ENCODE data around the gene DDX17. TPM values are rescaled to one million over a fixed set of nuclear protein-coding genes. Genes with fewer than 3 reads are reported as not detected.

Gene DDX17
- total RNA-seq, 4 donors from 2014 or later: 315 to 696 (median 363) TPM

- Histone ChIP-seq H3K4me1 (no peaks in the 10 kb centered on the region), H3K36me3 (no peaks in the 10 kb centered on the region), H3K9me3 (no peaks in the 10 kb centered on the region), H3K4me3 (no peak overlapping the region), H3K27ac (no peak overlapping the region), H3K27me3 (peaks cover 10% of the 10 kb centered on the region)
- WGBS: 94% methylated on average over 6 of the region's 9 CpGs
- TF ChIP-seq POLR2A (IDR thresholded peaks at IDR 0.05) (no peak), EP300 (IDR thresholded peaks at IDR 0.05) (no peak), POLR2AphosphoS5 (IDR thresholded peaks at IDR 0.05) (no peak)
- TF ChIP-seq, protein P1, sequence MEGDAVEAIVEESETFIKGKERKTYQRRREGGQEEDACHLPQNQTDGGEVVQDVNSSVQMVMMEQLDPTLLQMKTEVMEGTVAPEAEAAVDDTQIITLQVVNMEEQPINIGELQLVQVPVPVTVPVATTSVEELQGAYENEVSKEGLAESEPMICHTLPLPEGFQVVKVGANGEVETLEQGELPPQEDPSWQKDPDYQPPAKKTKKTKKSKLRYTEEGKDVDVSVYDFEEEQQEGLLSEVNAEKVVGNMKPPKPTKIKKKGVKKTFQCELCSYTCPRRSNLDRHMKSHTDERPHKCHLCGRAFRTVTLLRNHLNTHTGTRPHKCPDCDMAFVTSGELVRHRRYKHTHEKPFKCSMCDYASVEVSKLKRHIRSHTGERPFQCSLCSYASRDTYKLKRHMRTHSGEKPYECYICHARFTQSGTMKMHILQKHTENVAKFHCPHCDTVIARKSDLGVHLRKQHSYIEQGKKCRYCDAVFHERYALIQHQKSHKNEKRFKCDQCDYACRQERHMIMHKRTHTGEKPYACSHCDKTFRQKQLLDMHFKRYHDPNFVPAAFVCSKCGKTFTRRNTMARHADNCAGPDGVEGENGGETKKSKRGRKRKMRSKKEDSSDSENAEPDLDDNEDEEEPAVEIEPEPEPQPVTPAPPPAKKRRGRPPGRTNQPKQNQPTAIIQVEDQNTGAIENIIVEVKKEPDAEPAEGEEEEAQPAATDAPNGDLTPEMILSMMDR (IDR thresholded peaks at IDR 0.05): no peak
- DNase-seq (ENCODE audit: low spot score in 2 of 2): no peak
Measured at GRCh38 chr22:38437416-38437815, 68.7 kb downstream of the DDX17 start.

DNA sequence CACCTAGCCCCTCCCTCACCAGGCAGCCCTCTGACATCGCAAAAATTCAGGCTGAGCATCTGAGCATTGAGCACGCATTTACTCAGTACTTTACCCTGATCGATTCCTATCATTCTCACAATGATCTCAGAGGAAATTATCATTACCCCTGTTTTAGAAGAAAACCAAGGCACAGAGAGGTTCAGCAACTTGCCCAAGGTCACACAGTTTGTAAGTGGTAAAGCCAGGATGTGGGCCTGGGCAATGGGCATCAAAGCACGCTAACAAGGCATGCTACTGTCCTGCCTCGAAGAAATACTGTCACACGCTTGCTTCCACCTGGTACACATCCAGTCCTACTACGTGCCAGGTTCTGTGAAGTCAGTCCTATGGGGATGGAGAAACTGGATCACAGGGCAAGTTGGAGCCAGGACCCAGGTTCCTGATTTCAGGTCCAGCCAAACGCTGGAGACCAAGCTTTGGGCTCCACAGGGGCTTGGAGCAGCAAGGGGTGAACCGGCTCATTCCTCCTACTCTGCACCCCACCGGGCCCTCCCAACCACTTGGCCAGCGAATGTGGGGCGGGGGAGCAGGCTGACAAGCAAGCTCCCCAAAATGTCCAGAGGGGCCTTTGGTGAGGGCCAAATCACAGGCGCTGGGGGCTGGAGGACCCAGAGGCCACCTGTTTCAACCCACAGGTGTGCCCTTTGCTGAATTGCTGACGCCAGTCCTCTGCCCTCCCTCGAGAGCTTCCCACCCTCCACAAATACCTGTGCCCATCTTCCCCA lies 69.3 kb downstream of the DDX17 start:
- TF ChIP-seq EP300 (IDR thresholded peaks at IDR 0.05): no peak
- TF ChIP-seq, protein P1 (IDR thresholded peaks at IDR 0.05): no peak
- TF ChIP-seq POLR2A (IDR thresholded peaks at IDR 0.05): no peak
- TF ChIP-seq POLR2AphosphoS5 (IDR thresholded peaks at IDR 0.05): no peak
- 94% methylated on average over 7 of the region's 15 CpGs for WGBS
- Histone ChIP-seq H3K36me3 (no peaks in the 10 kb centered on the region), H3K27ac (no peak overlapping the region), H3K9me3 (no peaks in the 10 kb centered on the region), H3K4me1 (no peaks in the 10 kb centered on the region), H3K27me3 (peaks cover 10% of the 10 kb centered on the region), H3K4me3 (no peak overlapping the region)
- DNase-seq (ENCODE audit: low spot score in 2 of 2): no peak

DNA sequence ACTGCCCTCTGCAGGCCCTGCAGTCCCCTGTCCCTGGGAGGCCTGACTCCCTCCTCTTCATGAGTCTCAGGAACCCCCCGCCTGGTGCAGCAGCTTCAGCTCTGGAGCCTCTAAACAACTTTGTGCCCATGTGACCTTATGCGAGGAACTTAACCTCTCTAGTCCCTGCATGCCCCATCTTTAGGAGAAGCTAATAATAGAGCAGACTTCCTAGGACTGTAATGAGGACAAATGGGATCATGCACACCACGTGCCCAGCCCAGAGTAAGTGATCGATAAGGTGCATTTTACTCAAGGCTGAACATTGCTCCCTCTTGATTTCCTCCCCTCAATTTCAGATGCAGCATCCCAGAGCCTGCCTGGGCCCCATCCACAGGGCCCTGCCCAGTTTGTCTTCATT lies 70.1 kb downstream of the DDX17 start:
- 60% methylated on average over 2 of the region's 4 CpGs for WGBS
- H3K4me1 ChIP-seq: no peaks in the 10 kb centered on the region

GRCh38 chr22:38435010-38435409 lies 71.1 kb downstream of the DDX17 start:
- Histone ChIP-seq H3K4me1 (no peaks in the 10 kb centered on the region), H3K36me3 (no peaks in the 10 kb centered on the region), H3K9me3 (no peaks in the 10 kb centered on the region), H3K27ac (no peak overlapping the region), H3K4me3 (no peak overlapping the region), H3K27me3 (peaks cover 6% of the 10 kb centered on the region)
- 83% methylated on average over 2 of the region's 4 CpGs for WGBS
- no peak for TF ChIP-seq POLR2A (IDR thresholded peaks at IDR 0.05)
- TF ChIP-seq, protein P1 (IDR thresholded peaks at IDR 0.05): no peak
- no peak for TF ChIP-seq EP300 (IDR thresholded peaks at IDR 0.05)
- no peak for TF ChIP-seq POLR2AphosphoS5 (IDR thresholded peaks at IDR 0.05)
- DNase-seq (ENCODE audit: low spot score in 2 of 2): no peak

More for the DNA sequence above, 70.1 kb downstream of the DDX17 start:
- H3K27me3 ChIP-seq: peaks cover 6% of the 10 kb centered on the region
- no peak overlapping the region for H3K4me3 ChIP-seq
- H3K27ac ChIP-seq: no peak overlapping the region
- no peaks in the 10 kb centered on the region for H3K9me3 ChIP-seq
- no peaks in the 10 kb centered on the region for H3K36me3 ChIP-seq
- TF ChIP-seq EP300 (IDR thresholded peaks at IDR 0.05): no peak
- no peak for TF ChIP-seq POLR2AphosphoS5 (IDR thresholded peaks at IDR 0.05)
- TF ChIP-seq, protein P1 (IDR thresholded peaks at IDR 0.05): no peak
- TF ChIP-seq POLR2A (IDR thresholded peaks at IDR 0.05): no peak
- DNase-seq (ENCODE audit: low spot score in 2 of 2): no peak

- Histone ChIP-seq H3K9me3 (no peaks in the 10 kb centered on the region), H3K4me3 (no peak overlapping the region), H3K27ac (no peak overlapping the region), H3K4me1 (no peaks in the 10 kb centered on the region), H3K36me3 (no peaks in the 10 kb centered on the region), H3K27me3 (peaks cover 6% of the 10 kb centered on the region)
- 67% methylated on average over 8 of the region's 8 CpGs for WGBS
- no peak for DNase-seq (ENCODE audit: low spot score in 2 of 2)
- TF ChIP-seq POLR2AphosphoS5 (IDR thresholded peaks at IDR 0.05) (no peak), POLR2A (IDR thresholded peaks at IDR 0.05) (no peak), EP300 (IDR thresholded peaks at IDR 0.05) (no peak)
- TF ChIP-seq, protein P1 (IDR thresholded peaks at IDR 0.05): no peak
Measured at GRCh38 chr22:38433871-38434270, 72.2 kb downstream of the DDX17 start.
